ENCODE measurements around the gene NIPSNAP2. TPM values are rescaled to one million over a fixed set of nuclear protein-coding genes. Genes with fewer than 3 reads are reported as not detected.
A peak's percentile ranks its signal among the peaks of the same experiment; 100 is the strongest.
"Not testable (repeated sequence)": the region's sequence is repeated elsewhere in the genome, so short reads cannot be mapped to it uniquely, and the experiment has no call there.

NIPSNAP2 gene
- total RNA-seq, 2 experiments from 2014 or later = 35.9 to 49.9 TPM

DNA sequence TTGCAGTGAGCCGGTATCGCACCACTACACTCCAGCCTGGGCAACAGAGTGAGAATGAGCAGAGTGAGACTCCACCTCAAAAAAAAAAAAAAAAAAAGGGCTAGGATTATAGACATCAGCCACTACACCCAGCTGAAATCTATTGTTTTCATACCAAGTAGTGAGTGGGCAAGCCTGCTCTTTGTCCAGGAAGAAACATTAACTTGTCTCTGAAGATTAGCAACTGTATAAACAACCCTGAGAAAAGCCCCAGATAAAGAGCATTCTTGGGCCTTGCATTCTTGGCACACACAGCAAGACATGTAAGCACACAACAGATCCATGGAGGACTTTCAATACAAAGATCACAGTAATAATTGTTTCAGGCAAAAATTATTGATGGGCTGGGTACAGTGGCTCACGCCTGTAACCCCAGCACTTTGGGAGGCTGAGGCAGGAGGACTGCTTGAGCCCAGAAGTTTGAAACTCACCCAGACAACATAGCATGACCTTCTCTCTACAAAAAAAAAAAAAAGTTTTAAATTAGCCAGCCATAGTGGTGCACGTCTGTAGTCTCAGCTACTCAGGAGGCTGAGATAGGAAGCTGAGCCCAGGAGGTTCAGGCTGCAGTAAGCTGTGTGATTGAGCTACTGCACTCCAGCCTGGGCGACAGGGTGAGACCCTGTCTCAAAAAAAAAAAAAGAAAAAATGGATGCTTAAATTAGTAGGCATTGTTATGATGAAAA is 82.5 kb downstream of the NIPSNAP2 start:
- CTCF ChIA-PET (ENCODE audit: unreplicated experiment) = no interaction called here

GRCh38 chr7:56047446-56048116 is 83.2 kb downstream of the NIPSNAP2 start:
- H3K36me3 ChIP-seq (ENCODE audit: insufficient read depth, low read length) = peaks cover 25% of the 10 kb centered on the region
- H4K20me1 ChIP-seq (ENCODE audit: insufficient read depth, low read length); CTCF ChIA-PET (ENCODE audit: unreplicated experiment); BruUV-seq (replicated peaks); H3K9me2 ChIP-seq (ENCODE audit: insufficient read depth, low read length); intact Hi-C loops (cut with micrococcal nuclease; ENCODE audit: unreplicated experiment); H3K27ac ChIP-seq (ENCODE audit: low read depth, low read length, poor library complexity, severe bottlenecking); H3K4me3 ChIP-seq (ENCODE audit: low read depth, low read length, poor library complexity, severe bottlenecking); H3K9me3 ChIP-seq (ENCODE audit: low read length); H2AFZ ChIP-seq (ENCODE audit: low read length); DNase-seq (ENCODE audit: low spot score): not testable (repeated sequence)
- 0 out of 2 replicates have a peak overlapping the region, but pooled peaks have one; percentile 3 for H3K4me2 ChIP-seq (ENCODE audit: low read length)
- H3K4me1 ChIP-seq (ENCODE audit: insufficient read depth, low read length, poor library complexity, severe bottlenecking) = peaks cover 29% of the 10 kb centered on the region
- H3K79me2 ChIP-seq (ENCODE audit: insufficient read depth, low read depth, low read length) = peaks cover 44% of the 10 kb centered on the region
- POLR2A ChIA-PET = interaction anchor here (0.6 to 0.7 kb wide), 3 partner anchors 12 to 118 kb away, joined by 3 to 4 read pairs (median 3); no protein-coding TSS in a partner anchor

More for the DNA sequence above, 82.5 kb downstream of the NIPSNAP2 start:
- H3K9me3 ChIP-seq (ENCODE audit: low read length) = no peaks in the 10 kb centered on the region
- H3K9me2 ChIP-seq (ENCODE audit: insufficient read depth, low read length) = no peaks in the 10 kb centered on the region
- peaks cover 25% of the 10 kb centered on the region for H3K36me3 ChIP-seq (ENCODE audit: insufficient read depth, low read length)
- H4K20me1 ChIP-seq (ENCODE audit: insufficient read depth, low read length) = no peaks in the 10 kb centered on the region
- no peak for TF ChIP-seq EZH2phosphoT487 (IDR thresholded peaks at IDR 0.05; ENCODE audit: borderline replicate concordance, low read depth, low read length)
- TF ChIP-seq, protein P1, sequence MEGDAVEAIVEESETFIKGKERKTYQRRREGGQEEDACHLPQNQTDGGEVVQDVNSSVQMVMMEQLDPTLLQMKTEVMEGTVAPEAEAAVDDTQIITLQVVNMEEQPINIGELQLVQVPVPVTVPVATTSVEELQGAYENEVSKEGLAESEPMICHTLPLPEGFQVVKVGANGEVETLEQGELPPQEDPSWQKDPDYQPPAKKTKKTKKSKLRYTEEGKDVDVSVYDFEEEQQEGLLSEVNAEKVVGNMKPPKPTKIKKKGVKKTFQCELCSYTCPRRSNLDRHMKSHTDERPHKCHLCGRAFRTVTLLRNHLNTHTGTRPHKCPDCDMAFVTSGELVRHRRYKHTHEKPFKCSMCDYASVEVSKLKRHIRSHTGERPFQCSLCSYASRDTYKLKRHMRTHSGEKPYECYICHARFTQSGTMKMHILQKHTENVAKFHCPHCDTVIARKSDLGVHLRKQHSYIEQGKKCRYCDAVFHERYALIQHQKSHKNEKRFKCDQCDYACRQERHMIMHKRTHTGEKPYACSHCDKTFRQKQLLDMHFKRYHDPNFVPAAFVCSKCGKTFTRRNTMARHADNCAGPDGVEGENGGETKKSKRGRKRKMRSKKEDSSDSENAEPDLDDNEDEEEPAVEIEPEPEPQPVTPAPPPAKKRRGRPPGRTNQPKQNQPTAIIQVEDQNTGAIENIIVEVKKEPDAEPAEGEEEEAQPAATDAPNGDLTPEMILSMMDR (conservative IDR thresholded peaks at IDR 0.05; ENCODE audit: low read length) = no peak
- H3K79me2 ChIP-seq (ENCODE audit: insufficient read depth, low read depth, low read length) = peaks cover 38% of the 10 kb centered on the region
- no peak overlapping the region for H2AFZ ChIP-seq (ENCODE audit: low read length)
- no peak overlapping the region for H3K27ac ChIP-seq (ENCODE audit: low read depth, low read length, poor library complexity, severe bottlenecking)
- DNase-seq (ENCODE audit: low spot score) = no peak
- intact Hi-C loops (cut with micrococcal nuclease; ENCODE audit: unreplicated experiment) = no loop called here
- POLR2A ChIA-PET = interaction anchor here (0.6 to 0.7 kb wide), 4 partner anchors 13 to 75 kb away, joined by 3 read pairs; no protein-coding TSS in a partner anchor
- H3K4me1 ChIP-seq (ENCODE audit: insufficient read depth, low read length, poor library complexity, severe bottlenecking) = peaks cover 28% of the 10 kb centered on the region
- H3K4me3 ChIP-seq (ENCODE audit: low read depth, low read length, poor library complexity, severe bottlenecking) = no peak overlapping the region
- H3K4me2 ChIP-seq (ENCODE audit: low read length) = 0 out of 2 replicates have a peak overlapping the region, but pooled peaks have one; percentile 3
- BruUV-seq (replicated peaks) = no TSS peak

GRCh38 chr7:56048245-56048644 is 83.9 kb downstream of the NIPSNAP2 start:
- peaks cover 25% of the 10 kb centered on the region for H3K36me3 ChIP-seq (ENCODE audit: insufficient read depth, low read length)
- no peak overlapping the region for H3K27ac ChIP-seq (ENCODE audit: low read depth, low read length, poor library complexity, severe bottlenecking)
- POLR2A ChIA-PET = interaction anchor here (0.6 kb wide), 1 partner anchor 119 kb away, joined by 4 read pairs; no protein-coding TSS in a partner anchor
- no peak overlapping the region for H3K4me2 ChIP-seq (ENCODE audit: low read length)
- no peak overlapping the region for H2AFZ ChIP-seq (ENCODE audit: low read length)
- H3K4me3 ChIP-seq (ENCODE audit: low read depth, low read length, poor library complexity, severe bottlenecking) = no peak overlapping the region
- H3K79me2 ChIP-seq (ENCODE audit: insufficient read depth, low read depth, low read length) = peaks cover 51% of the 10 kb centered on the region
- peaks cover 10% of the 10 kb centered on the region; the same call in 1 of the 2 replicates for H4K20me1 ChIP-seq (ENCODE audit: insufficient read depth, low read length)
- H3K4me1 ChIP-seq (ENCODE audit: insufficient read depth, low read length, poor library complexity, severe bottlenecking) = peaks cover 35% of the 10 kb centered on the region
- CTCF ChIA-PET (ENCODE audit: unreplicated experiment) = no interaction called here
- no peak for DNase-seq (ENCODE audit: low spot score)
- no peaks in the 10 kb centered on the region for H3K9me2 ChIP-seq (ENCODE audit: insufficient read depth, low read length)
- intact Hi-C loops (cut with micrococcal nuclease; ENCODE audit: unreplicated experiment) = no loop called here
- no peaks in the 10 kb centered on the region for H3K9me3 ChIP-seq (ENCODE audit: low read length)
- TF ChIP-seq EZH2phosphoT487 (IDR thresholded peaks at IDR 0.05; ENCODE audit: borderline replicate concordance, low read depth, low read length) = no peak
- TF ChIP-seq, protein P1 (conservative IDR thresholded peaks at IDR 0.05; ENCODE audit: low read length) = no peak
- no TSS peak for BruUV-seq (replicated peaks)

- CTCF ChIA-PET (ENCODE audit: unreplicated experiment); H3K9me3 ChIP-seq (ENCODE audit: low read length); H3K4me3 ChIP-seq (ENCODE audit: low read depth, low read length, poor library complexity, severe bottlenecking); intact Hi-C loops (cut with micrococcal nuclease; ENCODE audit: unreplicated experiment); H3K27ac ChIP-seq (ENCODE audit: low read depth, low read length, poor library complexity, severe bottlenecking); POLR2A ChIA-PET; BruUV-seq (replicated peaks); H3K9me2 ChIP-seq (ENCODE audit: insufficient read depth, low read length); DNase-seq (ENCODE audit: low spot score); H2AFZ ChIP-seq (ENCODE audit: low read length): not testable (repeated sequence)
- H3K36me3 ChIP-seq (ENCODE audit: insufficient read depth, low read length) = peaks cover 28% of the 10 kb centered on the region
- peak overlapping the region; percentile 31; the same call in 1 of the 2 replicates for H3K4me2 ChIP-seq (ENCODE audit: low read length)
- H3K79me2 ChIP-seq (ENCODE audit: insufficient read depth, low read depth, low read length) = peaks cover 56% of the 10 kb centered on the region
- H3K4me1 ChIP-seq (ENCODE audit: insufficient read depth, low read length, poor library complexity, severe bottlenecking) = peaks cover 41% of the 10 kb centered on the region
- H4K20me1 ChIP-seq (ENCODE audit: insufficient read depth, low read length) = peaks cover 16% of the 10 kb centered on the region; the same call in 1 of the 2 replicates
Observed at GRCh38 chr7:56048763-56049162, 84.4 kb downstream of the NIPSNAP2 start.
